Transverse colon (tissue), 4 donors: ENCODE data around the gene CENPC.

Experiments used
- EP300 ChIP-seq: sonication (generic); formaldehyde crosslinking; IDR thresholded peaks from one replicate; pipeline ENCODE4 v1.6.1; 2017; ENCODE audit warnings: antibody characterized with exemption, low read depth
- POLR2A ChIP-seq: fragments of 450-650 bp; IDR thresholded peaks from one replicate; pipeline ENCODE4 v1.6.1; 2016; ENCODE audit warnings: antibody characterized with exemption, mild to moderate bottlenecking, moderate library complexity
- POLR2AphosphoS5 ChIP-seq, 3 donors: sonication (generic); formaldehyde crosslinking; IDR thresholded peaks; one replicate each; pipeline ENCODE4 v1.6.1; 2016; ENCODE audit warnings: antibody characterized with exemption in 3 of 3
- TF ChIP-seq, protein P1 (sequence below), 5 experiments: fragments of 200-600 bp in 3 of 5; fragments of 450-650 bp in 2 of 5; sonication (generic) in 3 of 5; IDR thresholded peaks; 1 replicate in 2 of 5; 2 replicates in 3 of 5; pipeline ENCODE4 v1.5.1; 2016 to 2017; ENCODE audit warnings: antibody characterized with exemption in 5 of 5, inconsistent platforms in 3 of 5, mild to moderate bottlenecking in 2 of 5, moderate library complexity in 1 of 5

DNA sequence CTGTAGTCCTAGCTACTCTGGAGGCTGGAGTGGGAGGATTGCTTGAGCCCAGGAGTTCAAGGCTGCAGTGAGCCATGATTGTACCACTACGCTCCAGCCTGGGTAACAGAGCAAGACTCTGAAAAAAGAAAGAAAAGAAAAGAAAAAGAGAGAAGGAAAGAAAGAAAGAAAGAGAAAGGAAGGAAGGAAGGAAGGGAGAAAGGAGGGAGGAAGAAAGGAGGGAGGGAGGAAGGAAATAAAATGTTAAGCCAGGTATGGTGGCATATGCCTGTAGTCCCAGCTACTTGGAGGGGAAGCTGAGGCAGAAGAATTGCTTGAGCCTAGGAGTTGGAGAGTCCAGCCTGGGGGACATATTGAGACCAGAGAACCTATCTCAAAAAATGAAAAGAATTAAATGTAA is 25.2 kb upstream of the CENPC start:
- TF ChIP-seq, protein P1, sequence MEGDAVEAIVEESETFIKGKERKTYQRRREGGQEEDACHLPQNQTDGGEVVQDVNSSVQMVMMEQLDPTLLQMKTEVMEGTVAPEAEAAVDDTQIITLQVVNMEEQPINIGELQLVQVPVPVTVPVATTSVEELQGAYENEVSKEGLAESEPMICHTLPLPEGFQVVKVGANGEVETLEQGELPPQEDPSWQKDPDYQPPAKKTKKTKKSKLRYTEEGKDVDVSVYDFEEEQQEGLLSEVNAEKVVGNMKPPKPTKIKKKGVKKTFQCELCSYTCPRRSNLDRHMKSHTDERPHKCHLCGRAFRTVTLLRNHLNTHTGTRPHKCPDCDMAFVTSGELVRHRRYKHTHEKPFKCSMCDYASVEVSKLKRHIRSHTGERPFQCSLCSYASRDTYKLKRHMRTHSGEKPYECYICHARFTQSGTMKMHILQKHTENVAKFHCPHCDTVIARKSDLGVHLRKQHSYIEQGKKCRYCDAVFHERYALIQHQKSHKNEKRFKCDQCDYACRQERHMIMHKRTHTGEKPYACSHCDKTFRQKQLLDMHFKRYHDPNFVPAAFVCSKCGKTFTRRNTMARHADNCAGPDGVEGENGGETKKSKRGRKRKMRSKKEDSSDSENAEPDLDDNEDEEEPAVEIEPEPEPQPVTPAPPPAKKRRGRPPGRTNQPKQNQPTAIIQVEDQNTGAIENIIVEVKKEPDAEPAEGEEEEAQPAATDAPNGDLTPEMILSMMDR (IDR thresholded peaks at IDR 0.05): no peak
- no peak for TF ChIP-seq POLR2AphosphoS5 (IDR thresholded peaks at IDR 0.05)
- no peak for TF ChIP-seq POLR2A
- TF ChIP-seq EP300: no peak
